Neuronal stem cell (in vitro differentiated cells): ENCODE data around the gene HS3ST1.

Experiments used
- DNase-seq: peaks from one replicate; pipeline ENCODE4 v3.0.0-alpha.2; 2013; ENCODE audit warnings: low spot score
- H2AFZ ChIP-seq: one replicate; pipeline ENCODE4 v1.6.1; 2013; ENCODE audit warnings: mild to moderate bottlenecking, low read length, inconsistent platforms
- H2AK5ac ChIP-seq: 2 replicates; pipeline ENCODE4 v1.6.1; 2013; ENCODE audit warnings: low read depth, mild to moderate bottlenecking, inconsistent platforms, low read length, moderate library complexity, mixed read lengths
- H2BK120ac ChIP-seq: 2 replicates; pipeline ENCODE4 v1.6.1; 2013; ENCODE audit warnings: low read depth, mild to moderate bottlenecking, inconsistent platforms, low read length, moderate library complexity, mixed read lengths
- H2BK12ac ChIP-seq: one replicate; pipeline ENCODE4 v1.6.1; 2013; ENCODE audit warnings: low read length, inconsistent platforms
- H2BK15ac ChIP-seq: 2 replicates; pipeline ENCODE4 v1.6.1; 2013; ENCODE audit warnings: mild to moderate bottlenecking, low read length, inconsistent platforms, mixed read lengths
- H2BK5ac ChIP-seq: one replicate; pipeline ENCODE4 v1.6.1; 2013; ENCODE audit warnings: inconsistent platforms, mild to moderate bottlenecking, low read length, moderate library complexity
- H3K14ac ChIP-seq: one replicate; pipeline ENCODE4 v1.6.1; 2013; ENCODE audit warnings: low read length, inconsistent platforms
- H3K18ac ChIP-seq: 2 replicates; pipeline ENCODE4 v1.6.1; 2013; ENCODE audit warnings: low read length, inconsistent platforms
- H3K23ac ChIP-seq: 2 replicates; pipeline ENCODE4 v1.6.1; 2013; ENCODE audit warnings: low read depth, mild to moderate bottlenecking, mixed read lengths, low read length, inconsistent platforms; ENCODE audit not compliant: poor library complexity
- H3K27ac ChIP-seq: replicated peaks from 3 replicates; pipeline ENCODE4 v1.5.1; 2013; ENCODE audit warnings: low read length, inconsistent platforms
- H3K27me3 ChIP-seq, 3 experiments: 2 replicates each; pipeline ENCODE4 v1.6.1; 2013; ENCODE audit warnings: low read length in 3 of 3, mild to moderate bottlenecking in 2 of 3, inconsistent platforms in 1 of 3, low read depth in 1 of 3, mixed read lengths in 1 of 3, moderate library complexity in 1 of 3; ENCODE audit not compliant: control insufficient read depth in 3 of 3, insufficient read depth in 3 of 3
- H3K36me3 ChIP-seq, 2 donors: replicated peaks in 1 of 2; 2 replicates each; pipeline ENCODE4 v1.6.1; 2013; ENCODE audit warnings: low read length in 2 of 2; ENCODE audit not compliant: control insufficient read depth in 2 of 2, insufficient read depth in 2 of 2
- H3K4ac ChIP-seq: 2 replicates; pipeline ENCODE4 v1.6.1; 2013; ENCODE audit warnings: inconsistent platforms, mild to moderate bottlenecking, low read length, moderate library complexity
- H3K4me1 ChIP-seq, 2 donors: 1 replicate in 1 of 2; 2 replicates in 1 of 2; pipeline ENCODE4 v1.6.1; 2013; ENCODE audit warnings: low read length in 2 of 2, low read depth in 1 of 2; ENCODE audit not compliant: control insufficient read depth in 2 of 2, insufficient read depth in 1 of 2
- H3K4me2 ChIP-seq: one replicate; pipeline ENCODE4 v1.6.1; 2013; ENCODE audit warnings: mild to moderate bottlenecking, low read length, inconsistent platforms; ENCODE audit not compliant: insufficient read depth, poor library complexity, severe bottlenecking
- H3K4me3 ChIP-seq, 2 donors: 2 replicates each; pipeline ENCODE4 v1.5.1; 2013; ENCODE audit warnings: low read length in 2 of 2, mild to moderate bottlenecking in 2 of 2, inconsistent platforms in 1 of 2, moderate library complexity in 1 of 2
- H3K79me1 ChIP-seq: one replicate; pipeline ENCODE4 v1.6.1; 2013; ENCODE audit warnings: low read depth, mild to moderate bottlenecking, inconsistent platforms, low read length, moderate library complexity
- H3K9ac ChIP-seq: one replicate; pipeline ENCODE4 v1.6.1; 2013; ENCODE audit warnings: mild to moderate bottlenecking, low read depth, low read length, inconsistent platforms; ENCODE audit not compliant: poor library complexity
- H3K9me3 ChIP-seq, 2 donors: replicated peaks in 1 of 2; 2 replicates each; pipeline versions ENCODE3 to v1.6.1; 2013; ENCODE audit warnings: low read length in 2 of 2, mild to moderate bottlenecking in 2 of 2, inconsistent platforms in 1 of 2, low read depth in 1 of 2, mixed read lengths in 1 of 2, moderate library complexity in 1 of 2; ENCODE audit not compliant: control insufficient read depth in 2 of 2, insufficient read depth in 1 of 2
- H4K8ac ChIP-seq: one replicate; pipeline ENCODE4 v1.6.1; 2013; ENCODE audit warnings: low read depth, mild to moderate bottlenecking, inconsistent platforms, low read length, moderate library complexity
- H4K91ac ChIP-seq: one replicate; pipeline ENCODE4 v1.6.1; 2013; ENCODE audit warnings: low read length, low read depth, mild to moderate bottlenecking, inconsistent platforms; ENCODE audit not compliant: poor library complexity
- WGBS, 2 donors: extraction: QIAGEN DNeasy Blood & Tissue Kit; methylation state at CpG; one replicate each; pipeline ENCODE4 v1.1.7; 2013; ENCODE audit warnings: missing lambda C conversion rate in 2 of 2, mixed read lengths in 1 of 2; ENCODE audit not compliant: insufficient read length in 2 of 2, insufficient replicate concordance in 1 of 2; ENCODE audit errors: extremely low coverage in 2 of 2; 5-methylcytosine and 5-hydroxymethylcytosine counted together

HS3ST1 gene

DNA sequence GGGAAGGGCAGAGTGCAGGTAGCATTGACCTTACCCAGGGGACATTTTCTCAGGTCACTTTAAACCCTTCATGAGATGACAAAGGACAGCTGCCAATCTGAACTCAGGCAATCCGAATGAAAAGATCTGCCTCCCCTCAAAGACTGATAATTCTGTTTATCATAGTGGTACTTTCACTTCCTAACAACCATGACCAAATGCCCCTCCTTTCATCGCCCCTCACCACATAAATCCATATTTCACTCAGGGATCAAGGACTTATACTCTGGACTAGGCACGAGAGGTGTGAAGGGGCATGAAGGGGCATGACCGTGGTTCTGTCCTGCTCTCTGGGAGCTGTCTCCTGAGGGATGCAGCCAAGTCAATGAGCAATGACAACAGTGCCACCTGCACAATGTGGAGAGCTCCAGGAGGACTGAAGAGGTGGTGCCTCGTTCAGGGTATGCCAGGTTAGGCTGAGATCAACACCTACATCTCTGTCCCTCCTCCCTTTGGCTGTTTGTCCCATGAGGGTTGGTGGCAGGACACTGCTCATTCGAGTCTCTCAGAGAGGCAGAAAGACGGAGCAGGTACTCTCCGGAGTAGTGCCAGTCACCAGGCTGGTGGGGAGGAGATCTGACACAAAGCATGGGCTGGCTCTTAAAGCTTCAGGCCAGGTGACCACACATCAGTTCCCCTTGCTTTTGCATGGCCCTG, 12.5 kb downstream of the HS3ST1 start:
- no CpG with 5 or more reads among the region's 8 CpGs for WGBS, 2 donors
- H3K9me3 ChIP-seq: no peaks in the 10 kb centered on the region

DNA sequence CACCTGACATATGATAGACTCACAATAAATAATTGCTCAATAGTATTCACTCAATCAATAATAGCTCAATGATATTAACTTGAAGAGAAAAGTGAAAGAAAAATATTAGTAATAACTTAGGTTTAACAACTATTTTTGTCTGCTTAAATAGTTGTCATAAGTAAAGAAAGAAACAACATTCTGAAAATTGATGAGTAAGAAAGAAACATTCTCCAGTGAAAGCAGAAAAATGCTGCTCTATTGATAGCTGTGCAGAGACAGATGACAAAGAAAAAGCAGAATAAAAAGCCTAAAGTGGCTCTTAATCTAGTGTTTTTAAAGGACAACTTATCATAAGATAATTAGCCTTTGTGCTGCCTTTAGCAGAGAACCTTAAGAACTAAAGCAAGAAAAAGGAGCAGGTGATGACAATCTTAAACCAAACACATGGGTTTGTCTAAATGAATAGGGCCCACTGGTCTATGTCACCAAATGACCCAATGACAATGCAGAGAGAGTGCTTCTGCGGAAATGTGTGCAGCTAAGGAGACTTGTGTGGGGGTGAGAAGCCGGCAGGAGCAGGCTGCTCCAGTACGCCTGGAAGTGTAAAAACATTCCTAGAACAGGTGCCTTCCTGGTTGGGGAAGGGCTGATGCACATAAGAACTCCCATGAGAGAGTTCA, 13.2 kb downstream of the HS3ST1 start:
- H2BK120ac ChIP-seq: no peak overlapping the region
- DNase-seq: no peak
- no peak overlapping the region for H3K4me2 ChIP-seq
- H3K23ac ChIP-seq: no peak overlapping the region
- H2BK15ac ChIP-seq: no peak overlapping the region
- no peak overlapping the region for H2BK5ac ChIP-seq
- H2BK12ac ChIP-seq: no peak overlapping the region
- no peaks in the 10 kb centered on the region for H3K9me3 ChIP-seq
- H2AK5ac ChIP-seq: no peak overlapping the region
- no CpG with 5 or more reads among the region's 3 CpGs for WGBS, 2 donors
- no peak overlapping the region for H4K91ac ChIP-seq
- H3K4me3 ChIP-seq: no peak overlapping the region
- H3K4ac ChIP-seq: no peak overlapping the region
- H3K14ac ChIP-seq: no peak overlapping the region
- H3K36me3 ChIP-seq: no peaks in the 10 kb centered on the region
- H4K8ac ChIP-seq: no peak overlapping the region
- no peaks in the 10 kb centered on the region for H3K79me1 ChIP-seq
- H3K18ac ChIP-seq: no peak overlapping the region
- H3K27ac ChIP-seq: no peak overlapping the region
- H3K4me1 ChIP-seq: peaks cover 0 to 11% of the 10 kb centered on the region in 2 donors
- H2AFZ ChIP-seq: peak overlapping the region; percentile 17
- H3K9ac ChIP-seq: no peak overlapping the region
- H3K27me3 ChIP-seq: no peaks in the 10 kb centered on the region

More for the DNA sequence above, 12.5 kb downstream of the HS3ST1 start:
- no peak overlapping the region for H4K8ac ChIP-seq
- no peaks in the 10 kb centered on the region for H3K36me3 ChIP-seq
- no peak overlapping the region for H3K14ac ChIP-seq
- H3K4me2 ChIP-seq: no peak overlapping the region
- H2BK5ac ChIP-seq: no peak overlapping the region
- H3K27me3 ChIP-seq: no peaks in the 10 kb centered on the region
- H2BK15ac ChIP-seq: no peak overlapping the region
- no peak overlapping the region for H3K27ac ChIP-seq
- H3K79me1 ChIP-seq: no peaks in the 10 kb centered on the region
- peaks cover 0 to 11% of the 10 kb centered on the region in 2 donors for H3K4me1 ChIP-seq
- no peak overlapping the region for H4K91ac ChIP-seq
- H2BK120ac ChIP-seq: no peak overlapping the region
- no peak overlapping the region for H3K4me3 ChIP-seq
- H2AK5ac ChIP-seq: no peak overlapping the region
- H3K4ac ChIP-seq: no peak overlapping the region
- H3K18ac ChIP-seq: peak overlapping the region; percentile 65
- H2AFZ ChIP-seq: peak overlapping the region; percentile 17
- no peak overlapping the region for H3K23ac ChIP-seq
- H3K9ac ChIP-seq: no peak overlapping the region
- no peak overlapping the region for H2BK12ac ChIP-seq
- no peak for DNase-seq

- Histone ChIP-seq H3K36me3 (no peaks in the 10 kb centered on the region), H3K4me1 (peaks cover 5 to 13% of the 10 kb centered on the region in 2 donors), H2AK5ac (no peak overlapping the region), H2BK12ac (no peak overlapping the region), H3K9ac (no peak overlapping the region), H3K9me3 (no peaks in the 10 kb centered on the region), H3K18ac (no peak overlapping the region), H2BK5ac (no peak overlapping the region), H3K14ac (no peak overlapping the region), H3K4me2 (no peak overlapping the region), H4K91ac (no peak overlapping the region), H3K79me1 (no peaks in the 10 kb centered on the region), H2BK120ac (no peak overlapping the region), H3K27ac (no peak overlapping the region), H3K4me3 (no peak overlapping the region), H3K23ac (no peak overlapping the region), H2BK15ac (no peak overlapping the region), H3K27me3 (no peaks in the 10 kb centered on the region), H2AFZ (no peak overlapping the region), H3K4ac (no peak overlapping the region), H4K8ac (no peak overlapping the region)
- DNase-seq: no peak
- WGBS, 2 donors: no CpG with 5 or more reads among the region's 4 CpGs
Observed at GRCh38 chr4:11412211-11412610, 16.5 kb downstream of the HS3ST1 start.

DNA sequence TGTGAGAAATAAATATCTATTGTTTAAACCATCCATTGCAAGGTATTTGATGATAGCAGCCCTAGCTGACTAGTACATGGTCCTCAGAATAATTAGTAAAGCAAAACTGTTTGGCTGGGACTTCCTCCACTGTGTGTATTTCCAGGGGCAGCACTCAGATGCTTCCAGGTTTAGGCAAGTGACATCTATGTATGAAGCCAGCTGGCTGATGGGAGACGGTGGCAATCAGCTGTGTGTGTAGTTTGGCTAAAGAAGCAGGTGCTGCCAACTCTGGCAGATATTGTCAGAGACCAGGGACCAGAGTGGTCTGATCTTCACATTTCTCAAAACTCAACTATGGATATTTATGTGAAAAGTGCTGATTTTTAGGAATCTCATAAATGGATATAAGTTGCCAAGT, 19.1 kb downstream of the HS3ST1 start:
- no peak overlapping the region for H3K18ac ChIP-seq
- WGBS, 2 donors: no CpG with 5 or more reads among the region's 1 CpG
- H3K27me3 ChIP-seq: no peaks in the 10 kb centered on the region
- DNase-seq: no peak
- no peak overlapping the region for H2AFZ ChIP-seq
- H3K36me3 ChIP-seq: no peaks in the 10 kb centered on the region
- no peak overlapping the region for H3K27ac ChIP-seq
- no peak overlapping the region for H2BK15ac ChIP-seq
- H3K79me1 ChIP-seq: no peaks in the 10 kb centered on the region
- H3K4me2 ChIP-seq: no peak overlapping the region
- no peak overlapping the region for H2BK12ac ChIP-seq
- H3K9ac ChIP-seq: no peak overlapping the region
- peaks cover 2 to 11% of the 10 kb centered on the region in 2 donors for H3K4me1 ChIP-seq
- no peak overlapping the region for H2BK120ac ChIP-seq
- no peak overlapping the region for H2BK5ac ChIP-seq
- H3K4ac ChIP-seq: no peak overlapping the region
- H3K14ac ChIP-seq: no peak overlapping the region
- H4K91ac ChIP-seq: no peak overlapping the region
- no peak overlapping the region for H4K8ac ChIP-seq
- H3K4me3 ChIP-seq: no peak overlapping the region
- no peak overlapping the region for H3K23ac ChIP-seq
- H3K9me3 ChIP-seq: no peaks in the 10 kb centered on the region
- no peak overlapping the region for H2AK5ac ChIP-seq
